Measurements from ENCODE around the gene PEPD.
A peak's percentile ranks its signal among the peaks of the same experiment; 100 is the strongest.
"Not testable (repeated sequence)": the region's sequence is repeated elsewhere in the genome, so short reads cannot be mapped to it uniquely, and the experiment has no call there.

Gene PEPD

GRCh38 chr19:33521480-33522370, at the start of gene PEPD:
TSS of gene PEPD (minus strand) at chr19:33521791. CDS start at chr19:33521760, 31 bp downstream.
- peak; percentile 98 for DNase-seq (ENCODE audit: low spot score)

- DNase-seq (ENCODE audit: low spot score): no peak
Measured at GRCh38 chr19:33569821-33570220, 48.2 kb upstream of the PEPD start.

- no peak for DNase-seq (ENCODE audit: low spot score)
Measured at GRCh38 chr19:33568706-33569105, 47.1 kb upstream of the PEPD start.

- no peak for DNase-seq (ENCODE audit: low spot score)
Measured at GRCh38 chr19:33564836-33565338, 43.3 kb upstream of the PEPD start.

GRCh38 chr19:33562636-33563035, 41.0 kb upstream of the PEPD start:
- DNase-seq (ENCODE audit: low spot score): no peak

- not testable (repeated sequence) for DNase-seq (ENCODE audit: low spot score)
Measured at GRCh38 chr19:33561666-33562065, 40.1 kb upstream of the PEPD start.

GRCh38 chr19:33561261-33561660, 39.7 kb upstream of the PEPD start:
- no peak for DNase-seq (ENCODE audit: low spot score)

- DNase-seq (ENCODE audit: low spot score): no peak
Measured at GRCh38 chr19:33559996-33560395, 38.4 kb upstream of the PEPD start.

- DNase-seq (ENCODE audit: low spot score): no peak
Measured at GRCh38 chr19:33558856-33559255, 37.3 kb upstream of the PEPD start.

GRCh38 chr19:33558151-33558550, 36.6 kb upstream of the PEPD start:
- no peak for DNase-seq (ENCODE audit: low spot score)

GRCh38 chr19:33557720-33558119, 36.1 kb upstream of the PEPD start:
- DNase-seq (ENCODE audit: low spot score): no peak

GRCh38 chr19:33557196-33557595, 35.6 kb upstream of the PEPD start:
- no peak for DNase-seq (ENCODE audit: low spot score)

- no peak for DNase-seq (ENCODE audit: low spot score)
Measured at GRCh38 chr19:33556261-33556660, 34.7 kb upstream of the PEPD start.

- not testable (repeated sequence) for DNase-seq (ENCODE audit: low spot score)
Measured at GRCh38 chr19:33555726-33556125, 34.1 kb upstream of the PEPD start.

- no peak for DNase-seq (ENCODE audit: low spot score)
Measured at GRCh38 chr19:33554821-33555220, 33.2 kb upstream of the PEPD start.

- no peak for DNase-seq (ENCODE audit: low spot score)
Measured at GRCh38 chr19:33554391-33554790, 32.8 kb upstream of the PEPD start.

GRCh38 chr19:33553530-33554310, 32.1 kb upstream of the PEPD start:
- DNase-seq (ENCODE audit: low spot score): no peak

- DNase-seq (ENCODE audit: low spot score): no peak
Measured at GRCh38 chr19:33552928-33553279, 31.3 kb upstream of the PEPD start.

GRCh38 chr19:33552191-33552927, 30.8 kb upstream of the PEPD start:
- no peak for DNase-seq (ENCODE audit: low spot score)

GRCh38 chr19:33551676-33552075, 30.1 kb upstream of the PEPD start:
- no peak for DNase-seq (ENCODE audit: low spot score)

- DNase-seq (ENCODE audit: low spot score): no peak
Measured at GRCh38 chr19:33550768-33551167, 29.2 kb upstream of the PEPD start.

GRCh38 chr19:33547676-33548075, 26.1 kb upstream of the PEPD start:
- DNase-seq (ENCODE audit: low spot score): no peak
